Common myeloid progenitor, CD34-positive (primary cell): Measurements from ENCODE around the gene TAAR9.

Experiments
- CTCF ChIA-PET: fragments of 350-600 bp; sonication (Branson Sonifier 250); formaldehyde crosslinking; loops from one replicate; lab custom pipeline; 2021; ENCODE audit warnings: antibody characterized with exemption; lab: Charles Lee
- POLR2A ChIA-PET: fragments of 350-600 bp; sonication (Branson Sonifier 250); formaldehyde crosslinking; loops from one replicate; lab custom pipeline; 2021; ENCODE audit warnings: antibody characterized with exemption; lab: Charles Lee
- DNase-seq, 3 donors: peaks; one replicate each; pipeline versions ENCODE4 v3.0.0 to v3.0.0-alpha.2; 2013
- H3K27ac ChIP-seq, 2 experiments: 1 replicate in 1 of 2; 2 replicates in 1 of 2; pipeline ENCODE4 v1.7.0; 2013; ENCODE audit warnings: inconsistent platforms in 2 of 2, low read length in 2 of 2, mild to moderate bottlenecking in 2 of 2, low read depth in 1 of 2, moderate library complexity in 1 of 2; ENCODE audit not compliant: severe bottlenecking in 2 of 2, insufficient read depth in 1 of 2, poor library complexity in 1 of 2
- H3K27me3 ChIP-seq, 5 experiments: replicated peaks in 2 of 5; 1 replicate in 3 of 5; 2 replicates in 2 of 5; pipeline versions ENCODE4 v1.6.1 to v1.7.0; 2013; ENCODE audit warnings: low read length in 4 of 5, mild to moderate bottlenecking in 2 of 5, moderate library complexity in 2 of 5, inconsistent platforms in 1 of 5; ENCODE audit not compliant: insufficient read depth in 5 of 5, control insufficient read depth in 4 of 5
- H3K36me3 ChIP-seq, 4 experiments: 1 replicate in 2 of 4; 2 replicates in 2 of 4; pipeline versions ENCODE4 v1.6.1 to v1.7.0; 2013; ENCODE audit warnings: low read length in 3 of 4, control low read depth in 1 of 4, mild to moderate bottlenecking in 1 of 4; ENCODE audit not compliant: control insufficient read depth in 4 of 4, insufficient read depth in 4 of 4
- H3K4me1 ChIP-seq, 4 experiments: 1 replicate in 3 of 4; 2 replicates in 1 of 4; pipeline versions ENCODE4 v1.6.1 to v1.7.1; 2013; ENCODE audit warnings: low read length in 3 of 4, mild to moderate bottlenecking in 3 of 4, control low read depth in 1 of 4, inconsistent platforms in 1 of 4, moderate library complexity in 1 of 4; ENCODE audit not compliant: control insufficient read depth in 4 of 4, insufficient read depth in 4 of 4; ENCODE audit errors: control extremely low read depth in 1 of 4
- H3K4me3 ChIP-seq, 7 experiments: 1 replicate in 4 of 7; 2 replicates in 3 of 7; pipeline versions ENCODE4 v1.5.1 to v1.7.0; 2013; ENCODE audit warnings: mild to moderate bottlenecking in 7 of 7, low read length in 6 of 7, moderate library complexity in 6 of 7, inconsistent platforms in 2 of 7, low read depth in 2 of 7, control low read depth in 1 of 7; ENCODE audit not compliant: insufficient read depth in 4 of 7, control insufficient read depth in 1 of 7; ENCODE audit errors: extremely low read depth in 1 of 7
- H3K9me3 ChIP-seq, 5 experiments: 1 replicate in 4 of 5; 2 replicates in 1 of 5; pipeline versions ENCODE4 v1.6.1 to v1.7.1; 2013; ENCODE audit warnings: low read length in 4 of 5, mild to moderate bottlenecking in 2 of 5, inconsistent platforms in 1 of 5, low read depth in 1 of 5, moderate library complexity in 1 of 5; ENCODE audit not compliant: control insufficient read depth in 4 of 5, insufficient read depth in 2 of 5; ENCODE audit errors: control extremely low read depth in 1 of 5
- WGBS: methylation state at CpG from one replicate; pipeline ENCODE4 v1.1.5; 2013; ENCODE audit not compliant: insufficient coverage; 5-methylcytosine and 5-hydroxymethylcytosine counted together

The TAAR9 gene

DNA sequence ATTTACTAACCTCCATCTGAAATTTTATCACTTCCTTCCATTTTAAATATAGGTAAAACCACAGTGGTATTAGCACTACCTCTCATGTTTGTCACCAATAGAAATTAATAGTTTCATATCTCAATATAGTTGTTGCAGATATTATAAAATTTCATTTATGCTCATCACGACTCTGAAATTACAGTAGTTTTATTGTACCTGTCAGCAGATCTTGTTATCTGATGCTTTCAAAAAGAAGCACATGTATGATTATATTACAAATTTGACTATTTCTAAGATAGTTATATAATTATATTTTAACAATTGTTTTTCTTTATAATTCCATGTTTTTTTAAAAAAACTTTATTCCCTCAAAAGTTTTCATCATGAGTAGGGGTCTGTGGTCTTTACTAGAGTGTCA lies 46.6 kb downstream of the TAAR9 start:
- Histone ChIP-seq H3K36me3 (no peaks in the 10 kb centered on the region), H3K9me3 (no peaks in the 10 kb centered on the region), H3K27me3 (peaks cover 0 to 3% (median 0%) of the 10 kb centered on the region in 5 experiments), H3K4me1 (no peaks in the 10 kb centered on the region), H3K4me3 (no peak overlapping the region), H3K27ac (no peak overlapping the region)
- no peak for DNase-seq
- POLR2A ChIA-PET = no interaction called here
- no CpG with 5 or more reads among the region's 1 CpG for WGBS
- CTCF ChIA-PET = no interaction called here

DNA sequence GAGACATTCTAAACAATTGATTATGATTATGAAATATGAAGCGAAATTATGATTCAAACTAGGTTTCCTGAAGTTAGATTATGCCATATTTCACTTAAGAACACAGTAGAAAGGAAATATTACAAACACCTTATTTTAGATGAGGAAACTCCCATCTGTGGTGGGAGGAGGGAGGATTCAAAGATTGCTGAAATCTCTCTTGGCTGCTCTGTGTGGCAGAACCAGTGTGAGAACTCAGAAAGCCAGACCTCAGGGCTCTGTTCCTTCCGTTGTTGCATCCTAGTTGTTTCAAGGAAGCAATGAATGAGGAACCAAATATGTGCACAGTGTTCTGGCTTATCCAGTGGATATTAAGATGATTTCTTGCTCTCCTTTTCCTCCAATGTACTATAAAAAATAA lies 49.3 kb downstream of the TAAR9 start:
- Histone ChIP-seq H3K4me1 (peaks cover 0 to 1% (median 0%) of the 10 kb centered on the region in 4 experiments), H3K27me3 (peaks cover 0 to 3% (median 0%) of the 10 kb centered on the region in 5 experiments), H3K4me3 (no peak overlapping the region), H3K36me3 (no peaks in the 10 kb centered on the region), H3K9me3 (no peaks in the 10 kb centered on the region), H3K27ac (no peak overlapping the region)
- ChIA-PET CTCF (no interaction called here), POLR2A (no interaction called here)
- WGBS = 25% methylated on average over 1 of the region's 2 CpGs
- DNase-seq = peak in 1 of 3 donors; percentile 5
